Measurements from ENCODE around the gene AP4S1.
"Not testable (repeated sequence)": the region's sequence is repeated elsewhere in the genome, so short reads cannot be mapped to it uniquely, and the experiment has no call there.

Gene AP4S1

DNA sequence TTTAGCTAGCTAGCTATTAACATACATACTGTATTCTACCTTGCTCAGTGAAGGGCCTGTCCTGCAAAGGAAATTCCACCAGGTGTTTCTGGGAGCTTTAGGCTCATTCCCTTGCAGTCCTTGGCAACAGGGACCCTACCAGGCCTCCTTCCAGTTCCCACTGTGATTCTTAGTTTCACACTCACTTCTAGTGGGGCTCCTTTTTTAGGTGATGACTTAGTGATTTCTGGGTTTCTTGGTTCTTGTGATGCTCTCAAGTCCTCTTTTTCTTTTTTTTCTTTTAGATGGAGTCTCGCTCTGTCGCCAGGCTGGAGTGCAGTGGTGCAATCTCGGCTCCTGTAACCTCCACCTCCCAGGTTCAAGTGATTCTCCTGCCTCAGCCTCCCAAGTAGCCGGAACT is 11.1 kb downstream of the AP4S1 start:
- Histone ChIP-seq H3K9ac (ENCODE audit: low read length) (no peak overlapping the region), H3K27me3 (ENCODE audit: control insufficient read depth, insufficient read depth, low read length) (no peaks in the 10 kb centered on the region), H3K27ac (ENCODE audit: low read depth, low read length) (no peak overlapping the region), H3K36me3 (ENCODE audit: control insufficient read depth, insufficient read depth, low read length) (no peaks in the 10 kb centered on the region), H3K4me1 (ENCODE audit: control insufficient read depth, insufficient read depth, low read length) (peaks cover 11% of the 10 kb centered on the region), H3K4me3 (ENCODE audit: low read length) (no peak overlapping the region)

DNA sequence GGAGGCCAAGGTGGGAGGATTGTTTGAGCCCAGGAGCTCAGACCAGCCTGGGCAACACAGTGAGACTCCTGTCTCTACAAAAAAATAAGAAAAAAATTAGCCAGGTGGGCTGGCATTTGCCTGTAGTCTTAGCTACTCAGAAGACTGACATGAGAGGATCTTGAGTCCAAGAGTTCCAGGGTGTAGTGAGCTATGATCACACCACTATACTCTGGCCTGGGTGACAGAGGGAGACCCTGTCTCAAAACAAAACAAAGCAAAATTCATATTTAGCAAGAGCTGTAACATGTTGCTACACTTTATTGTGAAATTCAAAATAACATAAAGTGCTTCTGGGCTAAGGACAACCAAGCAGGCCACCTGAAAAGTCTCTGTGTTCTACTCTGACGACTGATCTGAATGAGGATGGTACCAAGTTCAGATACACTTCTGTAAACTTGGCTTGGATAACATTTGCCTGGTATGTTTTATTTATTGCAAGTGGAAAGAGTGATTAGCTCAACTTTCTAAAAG is 12.3 kb downstream of the AP4S1 start:
- no peak overlapping the region for H3K4me3 ChIP-seq (ENCODE audit: low read length)
- H3K27ac ChIP-seq (ENCODE audit: low read depth, low read length): no peak overlapping the region
- no peak overlapping the region for H3K9ac ChIP-seq (ENCODE audit: low read length)
- H3K4me1 ChIP-seq (ENCODE audit: control insufficient read depth, insufficient read depth, low read length): peaks cover 8% of the 10 kb centered on the region
- H3K27me3 ChIP-seq (ENCODE audit: control insufficient read depth, insufficient read depth, low read length): no peaks in the 10 kb centered on the region
- no peaks in the 10 kb centered on the region for H3K36me3 ChIP-seq (ENCODE audit: control insufficient read depth, insufficient read depth, low read length)

DNA sequence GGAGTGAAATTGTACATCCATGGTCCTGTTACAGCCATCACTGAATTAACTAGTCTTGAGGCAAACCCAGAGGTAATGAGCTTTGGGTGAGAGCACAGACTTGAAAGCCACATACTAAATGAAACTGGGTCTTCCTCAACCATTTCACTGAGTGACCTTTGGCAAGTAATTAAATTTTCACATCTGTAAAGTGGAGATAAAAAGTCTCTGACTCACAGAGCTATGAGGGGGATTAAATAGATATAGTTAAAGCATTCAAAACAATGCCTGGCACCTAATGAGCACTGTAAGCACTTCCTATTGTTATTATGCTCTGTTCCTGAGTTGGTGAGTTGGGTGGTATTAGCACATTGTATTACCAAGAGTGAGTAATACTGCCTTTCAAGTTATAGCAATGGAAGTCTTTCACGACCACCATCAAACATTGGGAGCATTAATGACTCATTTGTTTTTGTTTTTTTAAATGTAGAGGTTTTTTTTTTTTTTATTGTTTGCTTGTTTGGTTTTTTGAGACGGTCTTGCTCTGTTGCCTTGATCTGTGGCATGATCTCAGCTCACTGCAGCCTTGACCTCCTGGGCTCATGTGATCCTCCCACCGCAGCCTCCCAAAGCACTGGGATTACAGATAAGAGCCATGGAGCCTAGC is 13.2 kb downstream of the AP4S1 start:
- no peaks in the 10 kb centered on the region for H3K36me3 ChIP-seq (ENCODE audit: control insufficient read depth, insufficient read depth, low read length)
- H3K4me1 ChIP-seq (ENCODE audit: control insufficient read depth, insufficient read depth, low read length): peaks cover under 1% of the 10 kb centered on the region
- no peak overlapping the region for H3K9ac ChIP-seq (ENCODE audit: low read length)
- H3K4me3 ChIP-seq (ENCODE audit: low read length): no peak overlapping the region
- no peak overlapping the region for H3K27ac ChIP-seq (ENCODE audit: low read depth, low read length)
- no peaks in the 10 kb centered on the region for H3K27me3 ChIP-seq (ENCODE audit: control insufficient read depth, insufficient read depth, low read length)

DNA sequence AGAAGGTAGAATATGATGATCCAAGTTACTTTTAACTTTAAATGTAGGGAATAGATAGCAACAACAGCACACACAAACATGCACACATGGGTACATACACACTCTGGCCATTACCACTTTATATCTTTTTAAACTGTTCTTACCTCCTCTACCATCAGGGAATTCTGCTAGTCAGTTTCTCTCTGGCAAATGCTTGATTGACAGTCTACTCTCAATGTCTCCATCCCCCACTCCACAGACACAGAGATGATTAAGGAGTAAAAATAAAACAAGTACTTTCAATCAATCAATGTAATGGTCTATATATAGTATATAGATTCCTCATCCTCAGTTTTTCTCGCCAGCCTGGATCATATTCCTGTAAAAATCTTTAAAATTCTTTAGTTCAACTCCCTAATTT is 16.9 kb downstream of the AP4S1 start:
- no peaks in the 10 kb centered on the region for H3K36me3 ChIP-seq (ENCODE audit: control insufficient read depth, insufficient read depth, low read length)
- no peaks in the 10 kb centered on the region for H3K4me1 ChIP-seq (ENCODE audit: control insufficient read depth, insufficient read depth, low read length)
- H3K4me3 ChIP-seq (ENCODE audit: low read length): no peak overlapping the region
- H3K27me3 ChIP-seq (ENCODE audit: control insufficient read depth, insufficient read depth, low read length): no peaks in the 10 kb centered on the region
- no peak overlapping the region for H3K9ac ChIP-seq (ENCODE audit: low read length)
- no peak overlapping the region for H3K27ac ChIP-seq (ENCODE audit: low read depth, low read length)

DNA sequence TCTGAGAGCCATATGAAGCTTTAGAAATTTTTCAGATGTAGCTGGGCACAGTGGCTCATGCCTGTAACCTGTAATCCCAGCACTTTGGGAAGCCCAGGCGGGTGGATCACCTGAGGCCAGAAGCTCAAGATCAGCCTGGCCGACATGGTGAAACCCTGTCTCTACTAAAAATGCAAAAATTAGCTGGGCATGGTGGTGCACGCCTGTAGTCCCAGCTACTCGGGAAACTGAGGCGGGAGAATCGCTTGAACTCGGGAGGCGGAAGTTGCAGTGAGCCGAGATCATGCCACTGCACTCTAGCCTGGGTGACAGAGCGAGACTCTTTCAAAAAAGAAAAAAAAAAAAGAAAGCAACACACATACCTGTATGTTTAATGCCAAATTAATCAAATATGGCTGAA is 17.4 kb downstream of the AP4S1 start:
- H3K27ac ChIP-seq (ENCODE audit: low read depth, low read length); H3K4me3 ChIP-seq (ENCODE audit: low read length); H3K9ac ChIP-seq (ENCODE audit: low read length); H3K27me3 ChIP-seq (ENCODE audit: control insufficient read depth, insufficient read depth, low read length); H3K36me3 ChIP-seq (ENCODE audit: control insufficient read depth, insufficient read depth, low read length); H3K4me1 ChIP-seq (ENCODE audit: control insufficient read depth, insufficient read depth, low read length): not testable (repeated sequence)

DNA sequence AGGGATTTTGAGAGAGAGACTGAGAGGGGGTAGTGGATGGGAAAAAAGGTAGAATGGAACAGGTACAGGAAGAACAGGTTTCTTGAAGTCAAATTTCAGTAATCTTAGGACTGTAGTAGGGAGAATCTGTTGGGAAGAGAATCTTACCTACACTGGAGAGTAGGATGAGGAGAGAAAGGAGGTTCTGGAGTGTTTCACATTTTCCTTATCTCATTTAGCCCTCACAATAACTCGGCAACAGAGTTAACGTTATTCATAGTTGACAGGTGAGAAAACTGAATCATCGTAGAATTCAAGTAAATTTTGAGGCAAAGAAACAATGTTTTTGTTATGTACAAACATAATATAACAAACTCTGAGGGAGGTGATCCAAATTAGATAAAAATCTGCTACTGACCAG is 17.9 kb downstream of the AP4S1 start:
- Histone ChIP-seq H3K36me3 (ENCODE audit: control insufficient read depth, insufficient read depth, low read length) (no peaks in the 10 kb centered on the region), H3K9ac (ENCODE audit: low read length) (no peak overlapping the region), H3K4me1 (ENCODE audit: control insufficient read depth, insufficient read depth, low read length) (no peaks in the 10 kb centered on the region), H3K27ac (ENCODE audit: low read depth, low read length) (no peak overlapping the region), H3K27me3 (ENCODE audit: control insufficient read depth, insufficient read depth, low read length) (no peaks in the 10 kb centered on the region), H3K4me3 (ENCODE audit: low read length) (no peak overlapping the region)

DNA sequence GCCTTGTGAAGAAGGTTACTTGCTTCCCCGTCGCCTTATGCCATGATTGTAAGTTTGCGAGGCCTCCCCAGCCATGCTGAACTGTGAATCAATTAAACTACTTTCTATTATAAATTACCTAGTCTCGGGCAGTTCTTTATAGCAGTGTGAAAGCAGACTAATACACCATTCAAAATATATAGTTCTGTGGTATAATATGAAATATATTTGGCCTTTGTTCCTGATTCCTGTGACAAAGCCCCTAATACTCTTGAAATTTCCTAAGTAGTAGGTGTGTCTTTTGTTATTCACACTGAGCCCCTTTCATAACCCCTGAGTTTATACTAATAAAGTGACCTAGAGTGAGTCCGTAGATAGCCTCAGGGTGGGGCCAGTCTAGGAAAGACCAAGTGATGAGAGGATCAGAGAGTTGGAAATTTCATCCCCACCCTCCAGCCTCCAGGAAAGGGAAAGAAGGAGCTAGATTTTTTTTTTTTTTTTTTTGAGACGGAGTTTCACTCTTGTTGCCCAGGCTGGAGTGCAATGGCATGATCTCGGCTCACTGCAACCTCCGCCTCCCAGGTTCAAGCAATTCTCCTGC is 20.1 kb downstream of the AP4S1 start:
- Histone ChIP-seq H3K27ac (ENCODE audit: low read depth, low read length) (no peak overlapping the region), H3K4me1 (ENCODE audit: control insufficient read depth, insufficient read depth, low read length) (peaks cover 3% of the 10 kb centered on the region), H3K9ac (ENCODE audit: low read length) (no peak overlapping the region), H3K36me3 (ENCODE audit: control insufficient read depth, insufficient read depth, low read length) (no peaks in the 10 kb centered on the region), H3K27me3 (ENCODE audit: control insufficient read depth, insufficient read depth, low read length) (no peaks in the 10 kb centered on the region), H3K4me3 (ENCODE audit: low read length) (no peak overlapping the region)

DNA sequence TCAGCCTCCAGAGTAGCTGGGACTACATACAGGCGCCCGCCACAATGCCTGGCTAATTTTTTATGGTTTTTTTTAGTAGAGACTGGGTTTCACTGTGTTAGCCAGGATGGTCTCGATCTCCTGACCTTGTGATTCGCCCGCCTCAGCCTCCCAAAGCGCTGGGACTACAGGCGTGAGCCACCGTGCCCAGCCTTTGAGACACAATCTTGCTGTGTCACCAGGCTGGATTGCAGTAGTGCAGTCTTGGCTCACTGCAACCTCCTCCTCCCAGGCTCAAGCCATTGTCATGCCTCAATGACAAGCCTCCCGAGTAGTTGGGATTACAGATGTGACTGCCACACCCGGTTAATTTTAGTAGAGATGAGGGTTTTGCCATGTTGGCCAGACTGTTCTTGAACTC is 22.1 kb downstream of the AP4S1 start:
- H3K27ac ChIP-seq (ENCODE audit: low read depth, low read length): no peak overlapping the region
- H3K4me3 ChIP-seq (ENCODE audit: low read length): no peak overlapping the region
- peaks cover 3% of the 10 kb centered on the region for H3K4me1 ChIP-seq (ENCODE audit: control insufficient read depth, insufficient read depth, low read length)
- no peaks in the 10 kb centered on the region for H3K36me3 ChIP-seq (ENCODE audit: control insufficient read depth, insufficient read depth, low read length)
- no peaks in the 10 kb centered on the region for H3K27me3 ChIP-seq (ENCODE audit: control insufficient read depth, insufficient read depth, low read length)
- H3K9ac ChIP-seq (ENCODE audit: low read length): no peak overlapping the region

DNA sequence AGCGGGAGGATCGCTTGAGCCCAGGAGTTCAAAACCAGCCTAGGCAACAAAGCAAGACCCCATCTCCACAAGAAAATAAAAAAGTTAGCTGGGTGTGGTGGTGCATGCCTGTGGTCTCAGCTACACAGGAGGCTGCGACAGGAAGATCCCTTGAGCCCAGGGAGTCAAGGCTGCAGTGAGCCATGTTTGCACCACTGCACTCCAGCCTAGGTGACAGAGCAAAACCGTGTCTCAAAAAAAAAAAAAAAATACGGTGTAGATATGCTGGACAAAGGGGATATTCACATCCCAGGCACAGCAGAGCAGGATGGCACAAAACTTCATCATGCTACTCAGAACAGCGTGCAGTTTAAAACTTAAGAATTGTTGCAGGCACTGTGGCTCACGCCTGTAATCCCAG is 25.6 kb downstream of the AP4S1 start:
- H3K4me1 ChIP-seq (ENCODE audit: control insufficient read depth, insufficient read depth, low read length): peaks cover 3% of the 10 kb centered on the region
- H3K4me3 ChIP-seq (ENCODE audit: low read length): no peak overlapping the region
- no peak overlapping the region for H3K9ac ChIP-seq (ENCODE audit: low read length)
- H3K36me3 ChIP-seq (ENCODE audit: control insufficient read depth, insufficient read depth, low read length): no peaks in the 10 kb centered on the region
- no peaks in the 10 kb centered on the region for H3K27me3 ChIP-seq (ENCODE audit: control insufficient read depth, insufficient read depth, low read length)
- H3K27ac ChIP-seq (ENCODE audit: low read depth, low read length): no peak overlapping the region

DNA sequence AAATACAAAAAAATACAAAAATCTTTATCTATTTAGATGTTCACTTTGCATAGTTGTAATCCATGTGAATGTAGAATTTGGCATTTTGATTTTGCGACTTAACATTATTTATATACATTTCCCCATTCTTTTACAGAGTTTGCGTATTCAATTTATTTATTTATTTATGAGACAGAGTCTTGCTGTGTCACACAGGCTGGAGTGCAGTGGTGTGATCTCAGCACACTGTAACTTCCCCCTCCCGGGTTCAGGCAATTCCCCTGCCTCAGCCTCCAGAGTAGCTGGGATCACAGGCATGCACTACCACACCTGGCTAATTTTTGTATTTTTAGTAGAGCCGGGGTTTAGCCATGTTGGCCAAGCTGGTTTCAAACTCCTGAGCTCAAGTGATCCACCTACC is 26.1 kb downstream of the AP4S1 start:
- H3K27me3 ChIP-seq (ENCODE audit: control insufficient read depth, insufficient read depth, low read length): no peaks in the 10 kb centered on the region
- no peak overlapping the region for H3K4me3 ChIP-seq (ENCODE audit: low read length)
- H3K27ac ChIP-seq (ENCODE audit: low read depth, low read length): no peak overlapping the region
- no peak overlapping the region for H3K9ac ChIP-seq (ENCODE audit: low read length)
- H3K4me1 ChIP-seq (ENCODE audit: control insufficient read depth, insufficient read depth, low read length): peaks cover 3% of the 10 kb centered on the region
- no peaks in the 10 kb centered on the region for H3K36me3 ChIP-seq (ENCODE audit: control insufficient read depth, insufficient read depth, low read length)

DNA sequence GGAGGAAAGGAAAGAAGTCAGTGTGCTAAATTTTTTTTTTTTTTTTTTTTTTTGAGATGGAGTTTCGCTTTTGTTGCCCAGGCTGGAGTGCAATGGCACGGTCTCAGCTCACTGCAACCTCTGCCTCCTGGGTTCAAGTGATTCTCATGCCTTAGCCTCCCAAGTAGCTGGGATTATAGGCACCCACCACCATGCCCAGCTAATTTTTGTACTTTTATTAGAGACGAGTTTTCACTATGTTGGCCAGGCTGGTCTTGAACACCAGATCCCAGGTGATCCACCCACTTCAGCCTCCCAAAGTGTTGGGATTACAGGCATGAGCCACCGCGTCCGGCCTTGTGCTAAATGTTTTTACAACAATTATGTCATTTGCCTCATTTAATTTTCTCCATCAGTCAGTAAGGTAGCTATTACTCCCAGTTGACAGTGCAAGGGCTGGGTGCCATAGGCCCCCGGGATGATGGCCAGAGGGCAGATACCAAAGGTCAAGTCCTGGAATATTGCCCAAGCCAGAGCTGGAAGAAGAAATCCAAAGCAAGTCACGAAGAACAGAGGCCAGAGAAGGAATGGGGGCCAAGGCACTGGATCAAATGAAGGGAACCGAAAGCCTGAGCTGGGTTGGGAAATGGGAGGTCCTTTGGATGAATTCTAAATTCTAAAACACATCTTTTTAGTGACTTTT is 27.6 kb downstream of the AP4S1 start:
- not testable (repeated sequence) for H3K4me1 ChIP-seq (ENCODE audit: control insufficient read depth, insufficient read depth, low read length); H3K9ac ChIP-seq (ENCODE audit: low read length); H3K4me3 ChIP-seq (ENCODE audit: low read length); H3K27ac ChIP-seq (ENCODE audit: low read depth, low read length); H3K27me3 ChIP-seq (ENCODE audit: control insufficient read depth, insufficient read depth, low read length); H3K36me3 ChIP-seq (ENCODE audit: control insufficient read depth, insufficient read depth, low read length)

DNA sequence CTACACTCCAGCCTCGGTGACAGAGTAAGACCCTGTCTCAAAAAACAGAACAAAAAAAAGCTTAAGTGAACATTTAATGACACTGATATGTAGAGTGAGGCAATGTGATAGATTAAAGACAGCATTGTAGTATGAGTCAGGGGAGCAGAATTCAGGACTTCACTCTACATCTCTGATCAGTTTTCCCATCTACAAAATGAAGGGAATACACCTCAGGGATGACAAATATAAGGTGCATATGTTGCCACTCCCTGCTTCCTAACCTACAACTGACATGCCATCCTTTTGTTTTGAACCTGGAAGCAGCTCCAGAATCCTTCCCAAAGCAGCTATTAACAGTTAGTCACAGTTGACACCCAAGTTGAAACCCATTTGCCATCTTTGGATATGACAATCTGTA is 31.6 kb downstream of the AP4S1 start:
- Histone ChIP-seq H3K4me3 (ENCODE audit: low read length) (no peak overlapping the region), H3K27me3 (ENCODE audit: control insufficient read depth, insufficient read depth, low read length) (no peaks in the 10 kb centered on the region), H3K9ac (ENCODE audit: low read length) (no peak overlapping the region), H3K4me1 (ENCODE audit: control insufficient read depth, insufficient read depth, low read length) (no peaks in the 10 kb centered on the region), H3K27ac (ENCODE audit: low read depth, low read length) (no peak overlapping the region), H3K36me3 (ENCODE audit: control insufficient read depth, insufficient read depth, low read length) (no peaks in the 10 kb centered on the region)

All from rectal smooth muscle tissue (tissue), 1 donor.